GM08714 (cell line): ENCODE results near the gene STON1.
"Not testable (repeated sequence)": the region's sequence is repeated elsewhere in the genome, so short reads cannot be mapped to it uniquely, and the experiment has no call there.

Experiments used
- H3K4me3 ChIP-seq: fragments of 200-500 bp; sonication (Bioruptor generic); 2 replicates; pipeline ENCODE4 v1.5.1; 2014; ENCODE audit warnings: mild to moderate bottlenecking, low read length, inconsistent platforms
- ZNF274 ChIP-seq: IDR thresholded peaks from 2 replicates; pipeline ENCODE4 v1.6.1; 2012; ENCODE audit warnings: mild to moderate bottlenecking, low read depth, low read length

STON1 gene

DNA sequence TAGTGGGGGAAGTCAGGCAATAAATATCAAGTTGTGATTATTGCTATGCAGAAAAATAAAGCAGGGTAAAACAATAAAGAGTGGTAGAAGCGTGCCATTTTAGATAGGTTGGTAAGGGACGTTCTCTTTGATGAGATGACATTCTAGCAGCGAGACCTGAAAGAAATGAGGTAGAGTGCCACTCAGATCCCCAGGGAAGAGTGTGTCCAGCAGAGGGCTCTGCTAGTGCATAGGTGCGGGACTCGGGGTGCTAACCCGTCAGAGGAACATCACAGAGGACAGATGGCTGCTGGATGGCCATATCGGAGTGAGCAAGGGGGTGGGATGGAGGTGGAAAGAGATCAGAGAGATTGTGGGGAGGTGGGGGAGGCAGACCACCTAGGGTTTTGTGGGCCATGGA, 71.4 kb downstream of the STON1 start:
- no peak overlapping the region for H3K4me3 ChIP-seq
- TF ChIP-seq ZNF274, result no peak

- no peak for TF ChIP-seq ZNF274
- H3K4me3 ChIP-seq, result no peak overlapping the region
These were observed 75.7 kb downstream of the STON1 start for GRCh38 chr2:48605482-48606175.

GRCh38 chr2:48607307-48608014, 77.5 kb downstream of the STON1 start:
- no peak for TF ChIP-seq ZNF274
- H3K4me3 ChIP-seq, result no peak overlapping the region

DNA sequence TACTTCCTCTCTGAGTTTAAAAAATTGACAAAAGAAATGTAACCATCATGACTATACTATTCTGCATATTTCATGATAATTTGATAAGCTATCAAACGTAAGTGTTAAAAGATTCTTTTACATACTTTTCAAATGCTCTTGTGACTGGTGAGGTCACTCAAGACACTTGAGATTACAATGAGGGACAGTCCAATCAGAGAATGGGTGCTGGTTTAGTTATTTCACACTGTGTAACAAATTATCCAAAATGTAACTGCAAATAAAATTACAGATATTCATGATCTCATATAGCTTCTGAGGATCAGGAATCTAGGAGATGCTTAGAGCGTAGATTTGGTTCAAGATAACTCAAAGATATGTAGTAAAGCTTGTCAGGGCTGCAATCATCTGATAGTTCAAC, 83.3 kb downstream of the STON1 start:
- no peak overlapping the region for H3K4me3 ChIP-seq
- TF ChIP-seq ZNF274, result no peak

DNA sequence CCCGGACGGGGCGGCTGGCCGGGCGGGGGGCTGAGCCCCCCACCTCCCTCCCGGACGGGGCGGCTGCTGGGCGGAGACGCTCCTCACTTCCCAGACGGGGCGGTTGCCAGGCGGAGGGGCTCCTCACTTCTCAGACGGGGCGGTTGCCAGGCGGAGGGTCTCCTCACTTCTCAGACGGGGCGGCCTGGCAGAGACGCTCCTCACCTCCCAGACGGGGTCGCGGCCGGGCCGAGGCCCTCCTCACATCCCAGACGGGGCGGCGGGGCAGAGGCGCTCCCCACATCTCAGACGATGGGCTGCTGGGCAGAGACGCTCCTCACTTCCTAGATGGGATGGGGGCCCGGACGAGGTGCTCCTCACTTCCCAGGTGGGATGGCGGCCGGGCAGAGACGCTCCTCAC, 84.6 kb downstream of the STON1 start:
- H3K4me3 ChIP-seq, result not testable (repeated sequence)

- no peak for TF ChIP-seq ZNF274
- H3K4me3 ChIP-seq, result no peak within 1 kb of the TSS
These were observed 87.7 kb downstream of the STON1 start, which contains the start of gene GTF2A1L for GRCh38 chr2:48617618-48618017. Gene GTF2A1L (plus strand): TSS chr2:48617856. CDS start chr2:48617875, 19 bp downstream.

DNA sequence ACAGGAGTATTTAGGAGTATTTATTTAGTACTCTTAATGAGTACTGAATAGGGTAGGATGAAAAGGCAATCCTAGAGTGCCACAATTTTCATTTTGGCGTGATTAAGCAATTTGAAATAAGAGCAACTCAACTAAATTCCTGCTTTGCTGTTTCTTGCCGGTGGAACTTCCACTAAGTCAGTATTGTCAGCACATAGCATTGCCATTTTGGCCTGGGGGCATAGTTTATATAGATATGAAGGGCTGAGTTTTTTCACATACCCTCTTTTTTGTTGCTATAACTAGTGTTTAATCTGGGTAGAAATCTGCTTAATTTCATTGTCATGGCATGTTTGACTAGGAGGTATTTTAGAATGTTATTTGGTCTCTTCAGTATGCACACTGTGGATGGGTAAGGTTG, 89.6 kb downstream of the STON1 start:
- no peak for TF ChIP-seq ZNF274

DNA sequence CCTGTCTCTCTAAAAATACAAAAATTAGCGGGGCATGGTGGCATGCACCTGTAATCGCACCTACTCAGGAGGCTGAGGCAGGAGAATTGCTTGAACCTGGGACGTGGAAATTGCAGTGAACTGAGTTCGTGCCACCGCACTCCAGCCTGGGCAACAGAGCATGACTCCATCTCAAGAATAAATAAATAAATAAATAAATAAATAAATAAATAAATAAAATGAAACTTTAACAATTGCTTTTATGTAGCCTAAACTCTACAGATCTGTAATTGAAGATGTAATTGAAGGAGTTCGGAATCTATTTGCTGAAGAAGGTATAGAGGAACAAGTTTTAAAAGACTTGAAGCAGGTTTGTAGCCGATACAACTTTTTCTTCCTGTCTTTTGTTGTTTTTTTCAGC, 90.7 kb downstream of the STON1 start:
- no peak for TF ChIP-seq ZNF274
- no peak overlapping the region for H3K4me3 ChIP-seq

More for the DNA sequence above, 89.6 kb downstream of the STON1 start:
- H3K4me3 ChIP-seq, result no peak overlapping the region

DNA sequence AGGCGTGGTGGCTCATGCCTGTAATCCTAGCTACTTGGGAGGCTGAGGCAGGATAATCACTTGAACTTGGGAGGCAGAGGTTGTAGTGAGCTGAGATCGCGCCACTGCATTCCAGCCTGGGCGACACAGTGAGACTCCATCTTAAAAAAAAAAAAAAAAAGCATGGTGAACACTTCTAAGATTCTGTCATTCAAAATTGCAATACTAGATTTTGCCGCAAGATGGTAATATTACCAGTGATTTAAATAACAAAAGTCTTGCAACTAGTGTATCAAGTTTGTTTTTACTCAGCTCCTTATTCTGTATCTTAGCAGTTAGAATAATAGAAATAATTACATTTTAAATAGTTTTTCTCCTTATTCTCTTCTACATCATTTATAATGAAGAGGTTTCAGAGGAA, 92.7 kb downstream of the STON1 start:
- H3K4me3 ChIP-seq, result not testable (repeated sequence)

DNA sequence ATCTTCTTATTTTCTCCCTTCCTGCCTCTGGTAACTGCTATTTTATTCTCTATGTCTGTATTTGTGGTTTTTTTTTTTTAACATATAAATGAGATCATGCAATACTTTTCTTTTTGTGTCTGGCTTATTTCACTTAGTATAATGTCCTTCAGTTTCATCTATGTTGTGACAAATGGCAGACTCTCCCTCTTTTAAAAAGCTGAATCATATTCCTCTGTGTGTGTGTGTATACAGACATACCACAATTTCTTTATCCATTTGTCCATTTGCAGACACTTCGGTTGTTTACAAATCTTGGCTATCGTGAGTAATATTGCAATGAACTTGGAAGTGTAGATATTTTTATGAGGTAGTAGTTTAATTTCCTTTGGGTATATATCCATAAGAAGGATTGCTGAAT, 94.7 kb downstream of the STON1 start:
- no peak for TF ChIP-seq ZNF274
- H3K4me3 ChIP-seq, result no peak overlapping the region

GRCh38 chr2:48626047-48626446, 96.1 kb downstream of the STON1 start:
- no peak overlapping the region for H3K4me3 ChIP-seq
- TF ChIP-seq ZNF274, result no peak

DNA sequence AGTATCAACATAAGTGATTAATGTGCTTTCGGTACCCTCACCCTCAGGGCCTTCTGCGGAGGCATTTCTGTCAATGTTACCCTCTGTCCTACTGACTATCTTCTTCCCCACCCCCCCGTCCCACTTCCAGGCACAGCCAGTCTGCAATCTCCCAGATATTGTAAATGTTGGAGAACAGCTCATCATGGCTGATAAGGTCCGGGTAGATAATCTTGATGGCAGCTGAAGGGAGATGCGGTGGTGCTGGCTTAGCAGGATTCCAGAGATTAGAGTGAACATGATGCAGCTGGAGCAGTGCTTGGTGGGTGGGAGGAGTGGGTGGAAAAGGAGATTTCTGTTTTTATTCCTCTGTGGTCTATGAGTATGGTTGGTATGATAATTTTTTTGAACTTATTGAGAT, 103.2 kb downstream of the STON1 start:
- no peak for TF ChIP-seq ZNF274
- no peak overlapping the region for H3K4me3 ChIP-seq

GRCh38 chr2:48635786-48636185, 105.8 kb downstream of the STON1 start:
- TF ChIP-seq ZNF274, result no peak
- H3K4me3 ChIP-seq, result no peak overlapping the region

DNA sequence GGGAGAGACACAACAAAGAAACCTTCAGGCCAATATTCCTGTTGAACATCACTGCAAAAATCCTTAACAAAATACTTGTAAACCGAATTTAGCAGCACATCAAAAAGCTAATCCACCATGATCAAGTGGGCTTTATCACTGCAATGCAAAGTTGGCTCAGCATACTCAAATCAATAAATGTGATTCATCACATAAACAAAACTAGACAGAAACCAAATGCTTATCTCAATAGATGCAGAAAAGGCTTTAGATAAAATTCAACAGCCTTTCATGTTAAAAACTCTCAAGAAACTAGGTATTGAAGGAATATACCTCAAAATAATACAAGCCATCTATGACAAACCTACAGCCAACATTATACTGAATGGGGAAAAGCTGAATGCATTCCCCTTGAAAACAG, 108.3 kb downstream of the STON1 start:
- no peak overlapping the region for H3K4me3 ChIP-seq
- no peak for TF ChIP-seq ZNF274
